OCI-LY1 (cell line): ENCODE data around the gene KCNMB4.

Experiments
- H2AFZ ChIP-seq: fragments of 200-600 bp; sonication (generic), shearing (Covaris generic); 2 replicates; pipeline ENCODE4 v1.6.0; 2014; ENCODE audit warnings: antibody characterized with exemption, mild to moderate bottlenecking, low read length
- H3F3A ChIP-seq: fragments of 200-600 bp; sonication (generic), shearing (Covaris generic); 2 replicates; pipeline ENCODE4 v1.6.0; 2014; ENCODE audit warnings: mild to moderate bottlenecking, antibody characterized with exemption, low read length, moderate library complexity; ENCODE audit not compliant: insufficient read depth
- H3K27ac ChIP-seq: fragments of 200-600 bp; sonication (generic); 2 replicates; pipeline ENCODE4 v1.5.1; 2014; ENCODE audit warnings: low read length, mixed run types, mild to moderate bottlenecking, low read depth; ENCODE audit not compliant: poor library complexity, severe bottlenecking
- H3K27me3 ChIP-seq: fragments of 200-600 bp; sonication (generic); 2 replicates; pipeline ENCODE4 v1.6.0; 2014; ENCODE audit warnings: antibody characterized with exemption, mild to moderate bottlenecking, low read length, moderate library complexity; ENCODE audit not compliant: insufficient read depth
- H3K36me3 ChIP-seq: fragments of 200-600 bp; sonication (generic); 2 replicates; pipeline ENCODE4 v1.6.1; 2014; ENCODE audit warnings: mild to moderate bottlenecking, antibody characterized with exemption, low read length, moderate library complexity, mixed read lengths; ENCODE audit not compliant: insufficient read depth
- H3K4me1 ChIP-seq: fragments of 200-600 bp; sonication (generic); 2 replicates; pipeline ENCODE4 v1.5.1; 2014; ENCODE audit warnings: mild to moderate bottlenecking, low read length, moderate library complexity; ENCODE audit not compliant: insufficient read depth, severe bottlenecking
- H3K4me2 ChIP-seq: fragments of 200-600 bp; sonication (generic), shearing (Covaris generic); 2 replicates; pipeline ENCODE4 v1.6.1; 2014; ENCODE audit warnings: low read length
- H3K4me3 ChIP-seq: fragments of 200-600 bp; sonication (generic); 2 replicates; pipeline ENCODE4 v1.5.1; 2014; ENCODE audit warnings: low read length, low read depth, mild to moderate bottlenecking, mixed read lengths; ENCODE audit not compliant: poor library complexity, severe bottlenecking
- H3K79me2 ChIP-seq: fragments of 200-600 bp; shearing (Covaris generic); 2 replicates; pipeline ENCODE4 v1.6.1; 2016; ENCODE audit warnings: mixed run types, low read length, mixed read lengths; ENCODE audit not compliant: insufficient read depth
- H3K9ac ChIP-seq: fragments of 200-600 bp; sonication (generic), shearing (Covaris generic); 2 replicates; pipeline ENCODE4 v1.6.1; 2014; ENCODE audit warnings: mild to moderate bottlenecking, low read length, mixed read lengths
- H3K9me2 ChIP-seq: fragments of 200-600 bp; sonication (generic), shearing (Covaris generic); 2 replicates; pipeline ENCODE4 v1.6.1; 2014; ENCODE audit warnings: low read depth, mild to moderate bottlenecking, low read length, mixed read lengths
- H3K9me3 ChIP-seq: fragments of 200-600 bp; shearing (Covaris generic); 2 replicates; pipeline ENCODE4 v1.6.1; 2014; ENCODE audit warnings: low read length, mixed read lengths
- H4K20me1 ChIP-seq: fragments of 200-600 bp; sonication (generic), shearing (Covaris generic); 2 replicates; pipeline ENCODE4 v1.6.0; 2016; ENCODE audit warnings: mild to moderate bottlenecking, low read length; ENCODE audit not compliant: insufficient read depth
- CTCF ChIP-seq: fragments of 200-600 bp; sonication (generic), shearing (Covaris generic); IDR thresholded peaks from 2 replicates; pipeline ENCODE4 v1.5.1; 2017; ENCODE audit warnings: mild to moderate bottlenecking, antibody characterized with exemption, low read length, moderate library complexity, mixed read lengths
- EZH2 ChIP-seq: fragments of 200-600 bp; sonication (generic), shearing (Covaris generic); IDR thresholded peaks from 2 replicates; pipeline ENCODE4 v1.8.0; 2017; ENCODE audit warnings: borderline replicate concordance, mixed run types, mild to moderate bottlenecking, antibody characterized with exemption, low read length, moderate library complexity, mixed read lengths

Gene KCNMB4

GRCh38 chr12:70444903-70445302 lies 78.8 kb downstream of the KCNMB4 start:
- Histone ChIP-seq H3K9me3 (peaks cover 6% of the 10 kb centered on the region), H3K27ac (no peak overlapping the region), H3K4me1 (no peaks in the 10 kb centered on the region), H2AFZ (no peak overlapping the region), H3K36me3 (no peaks in the 10 kb centered on the region; the same call in 1 of the 2 replicates), H3K79me2 (no peaks in the 10 kb centered on the region), H3F3A (no peaks in the 10 kb centered on the region), H3K9me2 (no peaks in the 10 kb centered on the region), H3K9ac (no peak overlapping the region), H4K20me1 (no peaks in the 10 kb centered on the region), H3K27me3 (no peaks in the 10 kb centered on the region), H3K4me3 (no peak overlapping the region), H3K4me2 (no peak overlapping the region)
- TF ChIP-seq EZH2, result no peak
- TF ChIP-seq CTCF, result no peak

DNA sequence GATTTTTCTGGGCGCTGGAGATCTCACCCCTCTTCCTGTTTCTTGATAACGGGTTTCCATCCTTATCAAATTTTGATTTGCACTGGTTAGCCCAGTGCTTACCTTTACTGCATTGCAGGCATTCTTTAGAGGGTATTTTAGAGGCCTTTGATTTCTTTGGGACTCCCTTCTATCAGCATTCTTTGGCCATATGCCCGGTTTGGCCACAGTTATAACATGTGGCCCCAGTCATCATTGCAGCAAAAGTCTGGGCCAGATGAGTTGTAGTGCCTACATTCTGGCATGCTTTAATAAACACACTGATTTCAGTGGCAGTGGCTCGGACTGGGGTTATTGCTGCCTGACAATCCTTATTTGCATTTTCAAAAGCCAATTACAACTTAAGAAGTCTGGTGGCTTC lies 82.3 kb downstream of the KCNMB4 start:
- Histone ChIP-seq H3K79me2 (no peaks in the 10 kb centered on the region), H3K27me3 (no peaks in the 10 kb centered on the region), H3K4me1 (no peaks in the 10 kb centered on the region), H3F3A (no peaks in the 10 kb centered on the region), H3K9me2 (no peaks in the 10 kb centered on the region), H2AFZ (no peak overlapping the region), H3K4me2 (no peak overlapping the region), H3K27ac (no peak overlapping the region), H3K4me3 (no peak overlapping the region), H4K20me1 (no peaks in the 10 kb centered on the region), H3K36me3 (no peaks in the 10 kb centered on the region; the same call in 1 of the 2 replicates), H3K9ac (no peak overlapping the region), H3K9me3 (peaks cover 22% of the 10 kb centered on the region)
- no peak for TF ChIP-seq CTCF
- no peak for TF ChIP-seq EZH2

- Histone ChIP-seq H3K4me3 (no peak overlapping the region), H3K79me2 (no peaks in the 10 kb centered on the region), H3K4me2 (no peak overlapping the region), H3K9ac (no peak overlapping the region), H3K36me3 (no peaks in the 10 kb centered on the region; the same call in 1 of the 2 replicates), H3K27ac (no peak overlapping the region), H2AFZ (no peak overlapping the region), H4K20me1 (no peaks in the 10 kb centered on the region), H3K9me3 (peaks cover 22% of the 10 kb centered on the region), H3K4me1 (no peaks in the 10 kb centered on the region), H3K9me2 (no peaks in the 10 kb centered on the region), H3F3A (no peaks in the 10 kb centered on the region), H3K27me3 (no peaks in the 10 kb centered on the region)
- TF ChIP-seq CTCF (no peak), EZH2 (no peak)
These were observed 83.1 kb downstream of the KCNMB4 start for GRCh38 chr12:70449074-70449752.
